Activated naive CD4-positive, alpha-beta T cell treated with anti-CD3 and anti-CD28 coated beads for 36 hours (primary cell): ENCODE data around the gene KCNG2. TPM values are rescaled to one million over a fixed set of nuclear protein-coding genes. Genes with fewer than 3 reads are reported as not detected.

ENCODE experiments used
- CTCF ChIA-PET: fragments of 350-600 bp; sonication (Branson Sonifier 250); formaldehyde crosslinking; loops from one replicate; lab custom pipeline; 2021; ENCODE audit warnings: antibody characterized with exemption; lab: Charles Lee
- DNase-seq: peaks from one replicate; pipeline ENCODE4 v3.0.0-alpha.2; 2020
- H3K27ac Mint-ChIP-seq: one replicate; pipeline ENCODE4 v1.8.0; 2021; ENCODE audit warnings: mild to moderate bottlenecking, mixed read lengths
- H3K27me3 Mint-ChIP-seq: one replicate; pipeline ENCODE4 v1.8.0; 2021; ENCODE audit warnings: low read depth, mixed read lengths
- H3K36me3 Mint-ChIP-seq: one replicate; pipeline ENCODE4 v1.8.0; 2021; ENCODE audit warnings: low read depth, mixed read lengths
- H3K4me1 Mint-ChIP-seq: one replicate; pipeline ENCODE4 v1.8.0; 2021; ENCODE audit warnings: low read depth, mixed read lengths
- H3K4me3 Mint-ChIP-seq: one replicate; pipeline ENCODE4 v1.8.0; 2021; ENCODE audit warnings: mild to moderate bottlenecking, moderate library complexity, mixed read lengths
- H3K9me3 Mint-ChIP-seq: one replicate; pipeline ENCODE4 v1.8.0; 2021; ENCODE audit warnings: mixed read lengths
- intact Hi-C: fragments of 100-400 bp; cut with micrococcal nuclease; formaldehyde crosslinking; loops from one replicate; pipeline ENCODE4 v1.15.1; 2023
- total RNA-seq, 2 experiments: library from RNA; stranded (reverse); gene quantifications; one replicate each; pipeline ENCODE4 v1.2.3, GENCODE V29; 2021

Gene KCNG2
- total RNA-seq, 2 experiments from 2014 or later = not detected

DNA sequence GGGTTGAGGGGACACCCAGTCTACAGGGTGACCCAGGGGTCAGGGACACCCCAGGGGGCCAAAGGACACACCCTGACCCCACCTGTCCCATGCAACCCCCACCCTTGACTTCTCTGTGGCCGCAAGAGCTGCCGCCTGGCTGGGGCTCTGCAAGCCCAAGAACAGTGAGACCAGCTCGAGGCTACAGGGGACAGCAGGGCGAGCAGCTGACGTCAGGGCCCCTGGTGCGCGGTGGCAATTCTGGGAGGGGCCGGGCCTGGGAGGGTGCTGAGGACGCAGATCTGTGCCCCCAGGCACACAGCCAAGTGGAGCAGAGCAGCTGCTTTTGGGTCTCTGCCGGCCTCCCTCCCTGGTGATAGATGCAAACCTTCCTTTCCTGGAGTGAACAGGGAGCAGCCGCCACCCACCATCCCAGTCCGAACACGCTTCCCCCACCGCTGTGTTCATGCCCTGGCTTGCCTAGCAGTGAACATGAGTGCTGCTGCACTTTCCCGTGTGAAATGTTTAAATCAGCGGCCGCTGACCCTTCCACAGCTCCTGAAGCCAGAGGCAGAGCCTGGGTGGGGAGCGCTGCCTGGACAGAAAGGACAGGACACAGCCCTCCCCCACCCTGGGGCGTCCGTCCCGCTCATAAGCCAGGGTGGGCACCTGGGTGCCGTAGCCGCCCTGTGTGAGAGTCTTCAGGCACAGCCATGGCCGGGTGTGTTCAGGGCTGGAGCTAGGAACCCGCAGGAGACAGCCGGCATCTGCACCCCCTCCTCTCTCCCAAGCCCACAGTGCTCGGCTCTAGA, 106.8 kb downstream of the KCNG2 start:
- intact Hi-C loops = no loop called here
- CTCF ChIA-PET = no interaction called here
- Mint-ChIP-seq H3K27me3 (no peaks in the 10 kb centered on the region), H3K9me3 (peaks cover 1% of the 10 kb centered on the region), H3K4me1 (peaks cover 5% of the 10 kb centered on the region), H3K36me3 (peaks cover 14% of the 10 kb centered on the region), H3K27ac (no peak overlapping the region), H3K4me3 (no peak overlapping the region)
- DNase-seq = no peak

GRCh38 chr18:79905389-79905911, 107.7 kb downstream of the KCNG2 start:
- Mint-ChIP-seq H3K27ac (no peak overlapping the region), H3K9me3 (no peaks in the 10 kb centered on the region)
- CTCF ChIA-PET = no interaction called here

DNA sequence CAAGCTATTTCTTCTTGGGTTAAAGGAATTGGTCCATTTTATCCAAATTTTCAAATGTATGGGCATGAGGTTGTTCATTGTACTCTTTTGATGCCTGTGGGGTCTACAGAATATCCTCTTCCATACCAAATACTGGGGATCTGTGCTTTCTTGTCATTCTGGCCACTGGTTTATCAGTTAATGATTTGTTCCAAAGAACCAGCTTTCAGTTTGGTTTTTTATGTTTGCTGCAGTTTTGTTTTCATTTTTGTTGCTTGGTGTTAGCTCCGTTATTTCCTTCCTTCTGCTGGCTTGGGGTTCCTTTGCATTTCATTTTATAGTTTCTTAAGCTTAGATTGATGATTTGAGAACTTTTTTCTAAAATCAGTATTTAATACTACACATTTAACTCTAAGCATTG, 108.3 kb downstream of the KCNG2 start:
- Mint-ChIP-seq H3K36me3 (peaks cover 13% of the 10 kb centered on the region), H3K4me3 (no peak overlapping the region), H3K9me3 (no peaks in the 10 kb centered on the region), H3K27ac (no peak overlapping the region), H3K4me1 (peaks cover 9% of the 10 kb centered on the region), H3K27me3 (no peaks in the 10 kb centered on the region)
- no peak for DNase-seq
- CTCF ChIA-PET = no interaction called here
- intact Hi-C loops = no loop called here

More at GRCh38 chr18:79905389-79905911, 107.7 kb downstream of the KCNG2 start:
- peaks cover 6% of the 10 kb centered on the region for H3K4me1 Mint-ChIP-seq
- no peaks in the 10 kb centered on the region for H3K27me3 Mint-ChIP-seq
- DNase-seq = no peak
- no peak overlapping the region for H3K4me3 Mint-ChIP-seq
- intact Hi-C loops = no loop called here
- H3K36me3 Mint-ChIP-seq = peaks cover 13% of the 10 kb centered on the region

DNA sequence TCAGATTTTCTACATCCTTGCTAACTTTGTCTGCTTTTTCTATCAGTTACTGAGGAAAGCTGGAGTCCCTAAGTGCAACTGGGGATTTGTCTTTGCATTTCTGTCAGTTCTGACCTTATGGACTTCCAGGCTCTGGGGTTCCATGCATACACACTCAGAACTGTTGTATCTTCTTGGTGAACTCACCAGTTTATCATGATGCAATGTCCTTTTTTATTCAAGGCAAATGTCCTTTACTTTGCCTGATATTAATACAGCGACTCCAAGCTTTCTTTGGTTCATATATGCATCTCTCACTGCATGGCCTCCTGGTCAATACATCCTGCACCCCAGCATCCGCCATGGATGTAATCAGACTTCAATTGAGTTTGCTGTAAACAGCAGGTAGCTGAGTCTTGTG, 109.0 kb downstream of the KCNG2 start:
- Mint-ChIP-seq H3K27me3 (no peaks in the 10 kb centered on the region), H3K4me1 (peaks cover 9% of the 10 kb centered on the region), H3K27ac (no peak overlapping the region), H3K36me3 (peaks cover 13% of the 10 kb centered on the region), H3K4me3 (no peak overlapping the region), H3K9me3 (no peaks in the 10 kb centered on the region)
- CTCF ChIA-PET = interaction anchor here (0.6 kb wide), 1 partner anchor 18 kb away, joined by 3 read pairs; no protein-coding TSS in a partner anchor
- DNase-seq = no peak
- intact Hi-C loops = no loop called here

GRCh38 chr18:79910563-79911343, 113.0 kb downstream of the KCNG2 start:
- no peak overlapping the region for H3K27ac Mint-ChIP-seq
- no peaks in the 10 kb centered on the region for H3K9me3 Mint-ChIP-seq
- DNase-seq = no peak
- intact Hi-C loops = no loop called here
- no peaks in the 10 kb centered on the region for H3K27me3 Mint-ChIP-seq
- CTCF ChIA-PET = no interaction called here
- peaks cover 31% of the 10 kb centered on the region for H3K4me1 Mint-ChIP-seq
- H3K4me3 Mint-ChIP-seq = no peak overlapping the region
- H3K36me3 Mint-ChIP-seq = peaks cover 19% of the 10 kb centered on the region

DNA sequence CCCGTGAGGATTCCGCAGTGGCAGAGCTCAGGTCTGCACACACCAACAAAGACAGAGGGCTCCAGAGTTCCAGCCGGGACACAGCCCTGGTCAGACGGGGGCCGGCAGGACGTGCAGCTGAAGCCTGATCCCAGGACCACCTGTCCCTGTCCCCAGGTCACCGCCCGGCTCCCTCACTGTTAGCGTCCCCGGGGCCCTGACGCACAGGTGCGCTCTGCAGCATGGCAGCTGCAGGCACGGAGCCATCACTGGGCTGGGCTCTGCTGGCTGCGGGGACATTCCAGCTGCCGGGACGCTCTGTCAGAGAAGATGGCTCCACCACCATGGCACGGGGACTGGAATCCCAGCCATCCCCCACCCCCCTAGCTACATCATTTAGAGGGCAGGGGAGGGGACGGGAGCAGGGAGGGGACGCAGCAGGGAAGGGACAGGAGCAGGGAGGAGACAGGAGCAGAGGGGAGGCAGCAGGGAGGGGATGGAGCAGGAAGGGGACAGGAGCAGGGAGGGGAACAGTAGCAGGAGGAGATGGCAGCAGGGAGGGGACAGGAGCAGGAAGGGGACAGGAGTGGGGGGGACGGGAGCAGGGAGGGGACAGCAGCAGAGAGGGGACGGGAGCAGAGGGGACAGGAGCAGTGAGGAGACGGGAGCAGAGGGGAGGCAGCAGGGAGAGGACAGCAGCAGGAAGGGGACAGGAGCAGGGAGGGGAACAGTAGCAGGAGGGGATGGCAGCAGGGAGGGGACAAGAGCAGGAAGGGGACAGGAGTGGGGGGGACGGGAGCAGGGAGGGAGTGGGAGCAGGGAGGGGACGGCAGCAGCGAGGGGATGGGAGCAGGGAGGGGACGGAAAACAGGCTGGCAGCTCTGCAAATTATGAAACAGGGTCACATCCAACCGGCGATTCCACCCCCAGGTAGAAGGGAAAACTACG, 113.9 kb downstream of the KCNG2 start:
- no peak overlapping the region for H3K27ac Mint-ChIP-seq
- peaks cover 27% of the 10 kb centered on the region for H3K4me1 Mint-ChIP-seq
- no peaks in the 10 kb centered on the region for H3K27me3 Mint-ChIP-seq
- intact Hi-C loops = loop anchor here (2.0 kb wide), 1 partner anchor 39 kb away; the partner anchor contains the start of gene SLC66A2
- H3K36me3 Mint-ChIP-seq = peaks cover 23% of the 10 kb centered on the region
- no peak overlapping the region for H3K4me3 Mint-ChIP-seq
- H3K9me3 Mint-ChIP-seq = no peaks in the 10 kb centered on the region
- CTCF ChIA-PET = no interaction called here
- DNase-seq = no peak

- CTCF ChIA-PET = no interaction called here
- peaks cover 27% of the 10 kb centered on the region for H3K4me1 Mint-ChIP-seq
- H3K9me3 Mint-ChIP-seq = no peaks in the 10 kb centered on the region
- intact Hi-C loops = loop anchor here (2.0 kb wide), 1 partner anchor 38 kb away; the partner anchor contains the start of gene SLC66A2
- DNase-seq = peak; percentile 71
- no peaks in the 10 kb centered on the region for H3K27me3 Mint-ChIP-seq
- no peak overlapping the region for H3K4me3 Mint-ChIP-seq
- H3K27ac Mint-ChIP-seq = peak overlapping the region; percentile 46
- H3K36me3 Mint-ChIP-seq = peaks cover 28% of the 10 kb centered on the region
Measured at GRCh38 chr18:79912409-79912991, 114.8 kb downstream of the KCNG2 start.

DNA sequence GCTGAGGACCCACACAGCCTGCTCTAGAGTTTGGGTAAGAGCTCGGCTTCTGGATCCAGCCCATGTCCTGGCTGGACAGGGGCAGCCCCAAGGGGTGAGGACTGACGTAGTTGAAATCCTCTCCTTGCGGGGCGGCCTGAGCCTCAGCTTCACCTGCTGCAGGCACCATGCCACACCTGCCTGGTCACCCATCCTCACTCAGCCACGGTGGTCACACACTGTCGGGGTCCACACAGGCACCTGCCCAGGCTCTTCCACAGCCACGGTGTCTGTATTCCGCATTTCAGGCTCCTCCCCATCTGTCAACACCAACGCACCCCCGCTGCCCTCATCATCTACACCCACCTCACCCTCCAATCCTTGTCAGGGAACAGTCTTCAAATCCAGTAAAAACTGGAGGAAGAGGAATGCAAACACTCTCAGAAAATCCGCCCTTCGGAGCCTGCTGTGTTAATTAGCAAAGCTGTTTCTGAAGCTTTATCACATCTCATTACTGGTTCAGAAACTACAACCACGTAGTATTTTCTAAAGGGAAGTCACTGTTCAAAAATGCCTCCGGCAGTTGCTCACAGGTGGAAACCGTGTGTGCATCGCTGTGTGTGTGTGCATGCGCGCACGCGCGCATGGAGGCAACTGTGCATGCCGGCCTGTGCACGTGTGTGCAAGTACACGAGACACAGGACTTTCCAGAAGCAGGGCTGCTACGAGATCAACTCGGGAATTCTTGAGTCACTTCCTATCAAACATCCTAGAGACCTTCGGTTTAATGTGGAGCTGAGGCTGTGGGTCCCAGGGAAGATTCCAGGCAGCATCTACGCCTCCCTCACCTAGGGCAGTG, 115.5 kb downstream of the KCNG2 start:
- Mint-ChIP-seq H3K27ac (peak overlapping the region; percentile 46), H3K27me3 (no peaks in the 10 kb centered on the region), H3K9me3 (no peaks in the 10 kb centered on the region), H3K4me3 (no peak overlapping the region), H3K4me1 (peaks cover 27% of the 10 kb centered on the region), H3K36me3 (peaks cover 27% of the 10 kb centered on the region)
- CTCF ChIA-PET = no interaction called here
- intact Hi-C loops = loop anchor here (2.0 kb wide), 1 partner anchor 38 kb away; the partner anchor contains the start of gene SLC66A2
- DNase-seq = no peak

DNA sequence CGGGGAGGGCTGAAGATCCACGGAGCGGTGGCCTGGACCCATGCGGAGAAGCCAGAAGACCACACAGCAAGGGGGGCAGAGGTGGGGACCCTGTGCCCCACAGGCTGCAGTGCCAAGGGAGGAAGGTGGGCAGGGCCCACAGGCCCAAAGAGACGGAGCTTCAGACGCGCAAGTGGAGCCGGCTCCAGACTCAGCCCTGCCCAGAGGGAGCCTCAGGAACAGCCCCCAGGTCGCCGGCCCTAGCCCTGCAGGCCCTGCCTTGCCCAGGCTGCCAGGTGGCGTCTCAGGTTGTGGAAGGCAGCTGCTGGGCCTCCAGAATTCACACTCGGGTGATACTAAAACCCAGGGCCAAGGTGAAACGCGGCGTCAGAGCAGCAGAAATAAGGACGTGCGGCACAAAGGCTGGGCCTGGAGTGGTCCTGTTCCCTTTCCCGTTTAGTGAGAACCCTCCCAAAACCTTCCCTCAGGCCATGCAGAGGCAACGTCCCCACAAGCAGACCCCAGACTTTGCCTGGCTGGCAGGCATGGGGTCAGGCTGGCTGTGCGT, 116.9 kb downstream of the KCNG2 start:
- Mint-ChIP-seq H3K4me1 (peaks cover 27% of the 10 kb centered on the region), H3K36me3 (peaks cover 19% of the 10 kb centered on the region), H3K9me3 (no peaks in the 10 kb centered on the region), H3K27me3 (no peaks in the 10 kb centered on the region), H3K4me3 (no peak overlapping the region), H3K27ac (peak overlapping the region; percentile 63)
- no peak for DNase-seq
- CTCF ChIA-PET = no interaction called here
- intact Hi-C loops = no loop called here

DNA sequence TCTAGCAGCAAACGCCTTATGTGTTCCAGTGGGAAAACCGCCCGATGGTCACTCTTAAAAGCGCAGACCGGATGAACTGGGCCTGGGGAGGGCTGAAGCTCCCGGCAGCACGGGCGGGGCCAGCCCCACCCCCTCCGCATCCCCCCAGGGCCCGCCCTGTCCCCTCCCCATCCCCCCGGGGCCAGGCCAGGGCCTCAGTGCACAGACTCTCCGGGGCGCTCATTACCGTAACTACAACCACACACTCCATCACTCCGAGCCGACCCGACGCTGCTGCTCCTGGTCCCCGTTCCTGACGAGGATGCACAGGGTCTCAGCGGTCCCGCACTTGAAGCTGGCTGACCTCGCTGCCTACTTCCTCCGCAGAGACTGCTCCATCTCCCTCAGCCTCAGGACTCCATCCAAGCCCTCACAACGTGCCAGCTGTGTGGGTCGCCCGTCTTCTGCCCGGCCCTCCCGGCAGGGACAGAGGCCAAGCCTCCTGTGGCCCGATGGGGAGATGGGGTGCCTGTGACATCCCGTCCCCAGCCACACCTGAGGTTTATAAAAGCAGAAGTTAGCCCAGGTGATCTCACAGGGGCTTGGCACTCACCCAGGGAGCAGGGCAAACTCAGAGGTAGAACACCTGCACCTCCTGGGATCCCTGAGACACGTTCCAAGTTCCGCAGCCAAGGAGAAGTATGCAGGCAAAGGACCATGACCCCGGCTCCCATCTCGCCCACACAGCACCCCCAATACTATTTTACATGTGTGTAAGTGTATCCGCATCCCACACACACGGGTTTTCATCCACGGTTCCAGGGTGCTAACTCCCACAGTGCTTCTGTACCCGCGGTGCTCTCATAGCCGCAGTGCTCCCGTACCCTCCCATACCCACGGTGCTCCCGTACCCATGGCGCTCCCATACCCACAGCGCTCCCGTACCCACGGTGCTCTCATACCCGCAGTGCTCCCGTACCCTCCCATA, 117.7 kb downstream of the KCNG2 start:
- intact Hi-C loops = no loop called here
- H3K9me3 Mint-ChIP-seq = no peaks in the 10 kb centered on the region
- no peak for DNase-seq
- CTCF ChIA-PET = no interaction called here
- H3K27ac Mint-ChIP-seq = no peak overlapping the region
- H3K4me3 Mint-ChIP-seq = no peak overlapping the region
- H3K27me3 Mint-ChIP-seq = no peaks in the 10 kb centered on the region
- peaks cover 25% of the 10 kb centered on the region for H3K4me1 Mint-ChIP-seq
- peaks cover 19% of the 10 kb centered on the region for H3K36me3 Mint-ChIP-seq
